HG02884 (cell line): ENCODE data around the gene PDE4DIP.
"Not testable (repeated sequence)": the region's sequence is repeated elsewhere in the genome, so short reads cannot be mapped to it uniquely, and the experiment has no call there.

Experiments used
- ATAC-seq: cut with Tn5 transposase; IDR thresholded peaks from one replicate; pipeline ENCODE4 v1.9.1; 2021; ENCODE audit warnings: mild to moderate bottlenecking, moderate library complexity; ENCODE audit not compliant: unreplicated experiment

Gene PDE4DIP

DNA sequence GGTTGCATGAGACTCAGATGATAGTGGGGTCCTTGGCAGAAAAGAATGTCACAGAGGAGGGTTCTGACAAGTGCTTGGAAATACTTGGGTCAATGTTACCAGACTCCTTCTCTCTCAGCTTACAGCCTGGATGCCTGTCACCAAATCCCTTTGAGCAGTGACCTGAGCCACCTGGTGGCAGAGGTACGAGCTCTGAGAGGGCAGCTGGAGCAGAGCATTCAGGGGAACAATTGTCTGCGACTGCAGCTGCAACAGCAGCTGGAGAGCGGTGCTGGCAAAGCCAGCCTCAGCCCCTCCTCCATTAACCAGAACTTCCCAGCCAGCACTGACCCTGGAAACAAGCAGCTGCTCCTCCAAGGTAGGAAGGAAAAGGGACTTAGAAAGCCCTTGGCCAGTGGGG, 180.1 kb downstream of the PDE4DIP start:
- not testable (repeated sequence) for ATAC-seq

DNA sequence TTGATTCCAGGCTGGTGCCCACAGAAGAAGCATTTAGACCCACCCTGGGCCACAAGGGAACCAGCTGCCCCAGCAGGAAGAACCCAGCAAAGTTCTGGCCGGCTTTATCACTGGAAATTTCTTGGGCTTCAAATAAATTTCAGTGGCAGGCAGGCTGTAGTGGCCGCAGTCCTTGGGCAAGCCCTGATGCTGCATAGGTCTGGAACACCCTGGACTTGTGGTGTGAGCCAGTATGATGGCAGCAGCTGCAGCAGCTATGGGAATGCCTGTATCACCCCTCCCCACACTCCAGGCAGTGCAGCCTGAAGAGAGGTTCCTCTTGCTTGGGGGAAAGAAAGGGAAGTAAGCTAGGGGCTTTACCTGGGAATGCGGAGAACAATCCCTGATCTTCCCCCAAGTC, 189.7 kb downstream of the PDE4DIP start:
- not testable (repeated sequence) for ATAC-seq

DNA sequence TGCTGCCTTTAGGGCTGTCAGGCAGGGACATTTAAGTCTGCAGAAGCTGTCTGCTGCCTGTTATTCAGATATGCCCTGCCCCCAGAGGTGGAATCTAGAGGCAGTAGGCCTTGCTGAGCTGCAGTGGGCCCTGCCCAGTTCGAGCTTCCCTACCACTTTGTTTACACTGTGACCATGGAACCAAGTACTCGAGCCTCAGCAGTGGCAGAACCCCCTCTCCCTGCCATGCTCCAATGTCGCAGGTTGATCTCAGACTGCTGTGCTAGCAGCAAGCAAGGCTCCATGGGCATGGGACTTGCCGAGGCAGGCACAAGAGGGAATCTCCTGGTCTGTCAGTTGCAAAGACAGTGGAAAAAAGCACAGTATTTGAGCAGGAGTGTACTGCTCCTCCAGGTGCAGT, 198.8 kb downstream of the PDE4DIP start:
- ATAC-seq = not testable (repeated sequence)

DNA sequence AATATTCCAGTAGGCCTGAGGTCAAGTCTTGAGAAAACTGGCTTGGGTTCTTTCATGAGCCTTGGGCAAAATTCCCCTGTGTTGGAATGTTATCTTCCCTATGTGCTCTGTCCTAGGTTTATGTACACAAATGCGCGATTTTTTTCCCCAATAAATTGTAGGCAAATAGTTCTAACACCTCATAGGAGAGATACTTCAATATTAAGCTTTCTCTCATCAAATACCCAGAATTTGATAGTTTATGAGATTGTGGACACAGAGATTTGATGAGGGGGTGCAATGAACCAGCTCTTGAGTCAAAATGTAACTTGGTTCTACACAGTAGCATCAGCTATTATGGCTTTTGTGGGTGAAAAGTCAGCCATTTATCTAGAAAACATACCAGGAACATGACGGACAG, 220.4 kb downstream of the PDE4DIP start:
- ATAC-seq = not testable (repeated sequence)

DNA sequence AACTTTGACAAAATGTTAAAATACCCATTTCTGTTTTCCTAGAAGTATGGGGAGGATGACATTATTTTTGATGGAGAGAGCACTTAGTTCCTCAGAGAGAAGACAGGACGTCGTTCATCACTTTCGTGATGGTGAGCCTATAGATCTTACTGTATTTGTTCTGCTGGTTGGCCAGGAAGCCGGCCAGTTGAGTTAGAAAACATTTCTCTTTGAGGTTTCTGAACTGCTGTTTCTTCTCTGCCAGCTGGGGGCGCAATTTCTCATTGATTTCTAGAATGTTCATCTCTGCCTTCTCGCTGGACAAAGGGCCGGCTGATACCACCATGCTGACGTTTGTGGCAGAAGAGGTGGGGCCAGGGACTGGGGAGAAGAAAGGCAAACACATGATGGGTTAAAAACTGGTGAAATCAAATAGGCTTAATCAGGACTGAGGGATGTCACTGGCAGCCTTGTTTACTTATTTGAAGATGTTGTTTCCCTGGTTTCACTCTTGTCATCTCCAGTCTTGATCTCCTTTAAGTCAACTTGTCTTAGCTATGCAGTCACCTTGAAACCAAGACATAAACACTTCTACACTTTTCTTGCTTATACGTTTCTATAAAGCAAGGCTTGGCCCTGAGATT, 231.4 kb downstream of the PDE4DIP start:
- not testable (repeated sequence) for ATAC-seq
